Mesendoderm (in vitro differentiated cells): ENCODE results near the gene STAB2.

Source experiments
- DNase-seq: peaks from one replicate; pipeline ENCODE4 v3.0.0; 2013
- H2AK5ac ChIP-seq: 2 replicates; pipeline ENCODE4 v1.6.1; 2013; ENCODE audit warnings: low read length, inconsistent platforms
- H2BK120ac ChIP-seq: 2 replicates; pipeline ENCODE4 v1.6.1; 2013; ENCODE audit warnings: low read depth, mild to moderate bottlenecking, low read length, moderate library complexity, mixed read lengths
- H2BK15ac ChIP-seq: replicated peaks from 2 replicates; pipeline ENCODE4 v1.6.1; 2013; ENCODE audit warnings: low read depth, mild to moderate bottlenecking, moderate library complexity
- H2BK5ac ChIP-seq: 2 replicates; pipeline ENCODE4 v1.6.1; 2013; ENCODE audit warnings: low read length, inconsistent platforms
- H3K18ac ChIP-seq: 2 replicates; pipeline ENCODE4 v1.6.1; 2013; ENCODE audit warnings: mild to moderate bottlenecking, low read length, mixed read lengths
- H3K23ac ChIP-seq: one replicate; pipeline ENCODE4 v1.6.1; 2013; ENCODE audit warnings: low read length
- H3K27ac ChIP-seq: 2 replicates; pipeline ENCODE4 v1.5.1; 2013; ENCODE audit warnings: low read depth, mild to moderate bottlenecking, inconsistent platforms, low read length, moderate library complexity
- H3K27me3 ChIP-seq: 2 replicates; pipeline ENCODE4 v1.6.1; 2013; ENCODE audit warnings: low read length, control low read depth, mild to moderate bottlenecking, inconsistent platforms; ENCODE audit not compliant: insufficient read depth, poor library complexity
- H3K36me3 ChIP-seq: 2 replicates; pipeline ENCODE4 v1.6.1; 2013; ENCODE audit warnings: low read length, inconsistent platforms; ENCODE audit not compliant: control insufficient read depth, insufficient read depth
- H3K4ac ChIP-seq: one replicate; pipeline ENCODE4 v1.6.1; 2013; ENCODE audit warnings: low read depth, mild to moderate bottlenecking, low read length, moderate library complexity
- H3K4me1 ChIP-seq: 2 replicates; pipeline ENCODE4 v1.6.1; 2013; ENCODE audit warnings: low read depth, low read length, inconsistent platforms; ENCODE audit not compliant: control insufficient read depth
- H3K4me2 ChIP-seq: 2 replicates; pipeline ENCODE4 v1.6.1; 2013; ENCODE audit warnings: low read length
- H3K4me3 ChIP-seq: 2 replicates; pipeline ENCODE4 v1.5.1; 2013; ENCODE audit warnings: mild to moderate bottlenecking, low read length
- H3K56ac ChIP-seq: one replicate; pipeline ENCODE4 v1.6.1; 2013; ENCODE audit warnings: low read length
- H3K79me1 ChIP-seq: 2 replicates; pipeline ENCODE4 v1.6.1; 2013; ENCODE audit warnings: low read length, inconsistent platforms
- H3K79me2 ChIP-seq: 2 replicates; pipeline ENCODE4 v1.6.1; 2013; ENCODE audit warnings: mild to moderate bottlenecking, low read length; ENCODE audit not compliant: control insufficient read depth, insufficient read depth
- H3K9ac ChIP-seq: 2 replicates; pipeline ENCODE4 v1.6.1; 2013; ENCODE audit warnings: low read length, inconsistent platforms
- H4K5ac ChIP-seq: one replicate; pipeline ENCODE4 v1.6.1; 2013; ENCODE audit warnings: low read length
- H4K8ac ChIP-seq: one replicate; pipeline ENCODE4 v1.6.1; 2013; ENCODE audit warnings: low read depth, mild to moderate bottlenecking, control low read depth, low read length, moderate library complexity
- WGBS: extraction: QIAGEN DNeasy Blood & Tissue Kit; methylation state at CpG from one replicate; pipeline ENCODE4 v1.1.7; 2013; ENCODE audit warnings: low lambda C conversion rate, missing lambda C conversion rate; ENCODE audit not compliant: insufficient coverage; ENCODE audit errors: extremely low coverage; 5-methylcytosine and 5-hydroxymethylcytosine counted together

Gene STAB2

DNA sequence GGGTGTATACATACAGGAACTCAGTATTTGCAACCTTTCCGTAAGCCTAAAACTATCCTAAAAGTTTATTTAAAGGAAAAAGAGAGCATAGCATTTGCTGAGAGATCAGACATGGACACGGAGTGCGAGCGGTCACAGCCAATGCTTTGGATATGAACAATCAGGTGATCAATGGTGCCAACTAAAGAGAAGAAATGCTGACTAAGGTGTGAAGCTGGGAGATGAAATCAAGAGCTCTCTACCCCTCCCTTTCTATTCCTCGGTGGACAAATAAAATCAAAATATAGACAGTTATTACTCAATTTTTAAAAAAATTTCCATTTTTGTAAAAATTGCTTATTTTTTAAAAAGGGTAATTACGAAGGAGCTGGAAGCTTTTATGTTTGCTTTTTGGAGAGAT is 224.7 kb downstream of the STAB2 start:
- peaks cover 2% of the 10 kb centered on the region for H3K79me1 ChIP-seq
- H4K8ac ChIP-seq, result no peak overlapping the region
- DNase-seq, result no peak
- no peak overlapping the region for H3K27ac ChIP-seq
- H3K9ac ChIP-seq, result no peak overlapping the region
- H2BK5ac ChIP-seq, result no peak overlapping the region
- no peak overlapping the region for H3K56ac ChIP-seq
- H3K23ac ChIP-seq, result no peak overlapping the region
- no peaks in the 10 kb centered on the region for H3K27me3 ChIP-seq
- no peaks in the 10 kb centered on the region for H3K79me2 ChIP-seq
- H3K4ac ChIP-seq, result no peak overlapping the region
- no peak overlapping the region for H2AK5ac ChIP-seq
- H3K36me3 ChIP-seq, result no peaks in the 10 kb centered on the region
- no peak overlapping the region for H4K5ac ChIP-seq
- no peak overlapping the region for H2BK120ac ChIP-seq
- H3K18ac ChIP-seq, result no peak overlapping the region
- WGBS, result no CpG with 5 or more reads among the region's 6 CpGs
- peaks cover 3% of the 10 kb centered on the region for H3K4me1 ChIP-seq
- H3K4me3 ChIP-seq, result no peak overlapping the region
- H3K4me2 ChIP-seq, result no peak overlapping the region
- no peak overlapping the region for H2BK15ac ChIP-seq

DNA sequence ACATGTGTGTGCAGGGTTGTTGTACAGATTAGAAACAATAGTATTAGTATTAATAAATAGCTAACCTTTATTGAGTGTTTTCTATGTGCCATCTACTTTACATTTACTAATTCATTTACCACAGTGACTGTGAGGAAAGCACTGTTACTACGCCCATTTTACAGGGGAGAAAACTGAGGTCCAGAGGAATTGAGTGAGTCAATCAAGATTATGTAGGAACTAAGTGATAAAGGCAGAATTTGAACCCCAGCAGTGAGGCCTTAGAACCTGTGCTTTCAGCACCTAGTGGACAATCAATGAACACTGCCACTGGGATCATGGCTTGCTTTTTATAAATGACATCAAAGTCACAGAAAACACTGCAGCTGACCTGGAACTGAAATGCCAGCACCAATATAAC is 225.7 kb downstream of the STAB2 start:
- DNase-seq, result no peak
- Histone ChIP-seq H3K27ac (no peak overlapping the region), H3K79me1 (no peaks in the 10 kb centered on the region), H2BK5ac (no peak overlapping the region), H2BK120ac (no peak overlapping the region), H3K4ac (no peak overlapping the region), H3K4me1 (peaks cover 3% of the 10 kb centered on the region), H3K4me2 (no peak overlapping the region), H3K56ac (no peak overlapping the region), H2BK15ac (no peak overlapping the region), H3K79me2 (no peaks in the 10 kb centered on the region), H4K5ac (no peak overlapping the region), H3K4me3 (no peak overlapping the region), H3K9ac (no peak overlapping the region), H3K36me3 (no peaks in the 10 kb centered on the region), H3K27me3 (no peaks in the 10 kb centered on the region), H3K23ac (no peak overlapping the region), H2AK5ac (no peak overlapping the region), H4K8ac (no peak overlapping the region), H3K18ac (no peak overlapping the region)
- WGBS, result no CpG with 5 or more reads among the region's 1 CpG

DNA sequence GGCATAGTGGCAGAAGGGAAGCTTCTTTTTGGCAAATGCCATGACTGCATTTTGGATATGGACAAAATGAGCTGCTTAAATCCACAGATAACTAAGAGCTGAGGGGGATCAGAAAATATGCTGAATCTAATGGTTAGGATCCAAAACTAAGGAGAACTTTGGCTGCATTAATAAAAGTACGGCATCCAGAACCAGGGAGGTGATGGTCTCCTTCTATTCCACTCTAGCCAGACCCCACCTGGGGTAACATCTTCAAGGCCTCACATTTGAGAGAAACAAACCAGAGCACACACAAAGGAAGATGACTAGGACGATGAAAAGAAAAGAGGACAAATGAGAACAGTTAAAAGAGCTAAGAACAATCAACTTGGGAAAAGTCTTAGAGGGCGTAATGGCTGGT is 226.4 kb downstream of the STAB2 start:
- H3K4me3 ChIP-seq, result no peak overlapping the region
- no peak overlapping the region for H2BK120ac ChIP-seq
- H2AK5ac ChIP-seq, result no peak overlapping the region
- no peak overlapping the region for H2BK5ac ChIP-seq
- no peak overlapping the region for H4K5ac ChIP-seq
- no peak overlapping the region for H3K4me2 ChIP-seq
- H3K4me1 ChIP-seq, result peaks cover 2% of the 10 kb centered on the region
- no peak for DNase-seq
- H3K56ac ChIP-seq, result no peak overlapping the region
- H3K23ac ChIP-seq, result no peak overlapping the region
- WGBS, result no CpG with 5 or more reads among the region's 3 CpGs
- H3K27ac ChIP-seq, result no peak overlapping the region
- H3K4ac ChIP-seq, result no peak overlapping the region
- H3K79me1 ChIP-seq, result no peaks in the 10 kb centered on the region
- H3K9ac ChIP-seq, result no peak overlapping the region
- no peak overlapping the region for H3K18ac ChIP-seq
- H3K79me2 ChIP-seq, result no peaks in the 10 kb centered on the region
- no peak overlapping the region for H4K8ac ChIP-seq
- H2BK15ac ChIP-seq, result no peak overlapping the region
- H3K36me3 ChIP-seq, result no peaks in the 10 kb centered on the region
- H3K27me3 ChIP-seq, result no peaks in the 10 kb centered on the region

DNA sequence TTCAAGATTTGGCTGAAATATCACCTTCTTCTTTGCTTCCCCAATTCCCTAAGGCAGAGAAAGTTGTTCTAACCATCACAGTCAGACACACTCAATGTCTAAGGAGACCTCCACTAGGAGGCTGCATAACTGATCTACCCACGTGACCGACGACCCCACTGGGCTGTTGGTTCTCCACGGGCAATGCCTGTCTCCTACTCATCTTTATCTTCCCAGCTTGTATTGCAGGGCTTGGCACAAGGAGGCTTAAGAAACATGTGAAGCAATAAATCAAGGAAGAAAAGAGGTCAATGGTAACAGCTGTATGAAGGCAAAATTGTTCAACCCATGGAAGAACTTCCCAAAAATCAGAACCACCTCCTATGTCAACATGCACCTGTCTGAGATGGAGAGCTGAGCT is 226.9 kb downstream of the STAB2 start:
- Histone ChIP-seq H3K4me1 (peaks cover 2% of the 10 kb centered on the region), H2BK5ac (no peak overlapping the region), H3K56ac (no peak overlapping the region), H4K5ac (no peak overlapping the region), H2AK5ac (no peak overlapping the region), H3K4me3 (no peak overlapping the region), H3K4ac (no peak overlapping the region), H2BK15ac (no peak overlapping the region), H4K8ac (no peak overlapping the region), H3K36me3 (no peaks in the 10 kb centered on the region), H3K4me2 (no peak overlapping the region), H2BK120ac (no peak overlapping the region), H3K27ac (no peak overlapping the region), H3K23ac (no peak overlapping the region), H3K18ac (no peak overlapping the region), H3K27me3 (no peaks in the 10 kb centered on the region), H3K79me1 (peaks cover under 1% of the 10 kb centered on the region), H3K79me2 (peaks cover under 1% of the 10 kb centered on the region), H3K9ac (no peak overlapping the region)
- no peak for DNase-seq
- WGBS, result no CpG with 5 or more reads among the region's 4 CpGs

DNA sequence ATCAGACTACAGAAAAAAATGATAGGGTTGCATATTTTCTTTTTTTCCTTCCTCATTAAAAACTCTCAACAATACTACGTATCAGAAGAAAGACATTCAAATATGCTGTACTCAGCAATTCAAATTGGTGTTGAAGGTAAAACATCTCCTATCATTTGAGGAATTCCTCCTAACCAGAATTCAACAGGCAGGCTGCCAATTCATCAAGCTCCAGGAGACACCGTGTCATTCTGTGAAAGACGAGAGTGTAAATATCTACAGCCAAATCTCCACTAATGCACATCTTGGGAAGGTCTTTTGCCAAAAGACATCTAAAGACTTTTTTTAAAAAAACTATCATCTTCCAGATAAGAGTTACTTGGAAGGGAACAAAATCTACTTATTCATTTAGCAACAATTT is 227.4 kb downstream of the STAB2 start:
- DNase-seq, result no peak
- no peak overlapping the region for H3K23ac ChIP-seq
- H3K27ac ChIP-seq, result no peak overlapping the region
- no peak overlapping the region for H4K5ac ChIP-seq
- H3K79me1 ChIP-seq, result peaks cover 1% of the 10 kb centered on the region
- H2BK15ac ChIP-seq, result no peak overlapping the region
- H4K8ac ChIP-seq, result no peak overlapping the region
- no peak overlapping the region for H3K4me2 ChIP-seq
- H3K9ac ChIP-seq, result no peak overlapping the region
- no peaks in the 10 kb centered on the region for H3K36me3 ChIP-seq
- H3K4ac ChIP-seq, result no peak overlapping the region
- H3K27me3 ChIP-seq, result no peaks in the 10 kb centered on the region
- no CpG with 5 or more reads among the region's 3 CpGs for WGBS
- no peak overlapping the region for H2BK5ac ChIP-seq
- no peak overlapping the region for H2AK5ac ChIP-seq
- H3K4me1 ChIP-seq, result peaks cover 2% of the 10 kb centered on the region
- peaks cover 1% of the 10 kb centered on the region for H3K79me2 ChIP-seq
- no peak overlapping the region for H3K18ac ChIP-seq
- no peak overlapping the region for H2BK120ac ChIP-seq
- no peak overlapping the region for H3K56ac ChIP-seq
- H3K4me3 ChIP-seq, result no peak overlapping the region
